Mesothelial cell of epicardium (in vitro differentiated cells): ENCODE results near the gene DNAJC5G. TPM values are rescaled to one million over a fixed set of nuclear protein-coding genes. Genes with fewer than 3 reads are reported as not detected.

ENCODE experiments used
- DNase-seq, 2 experiments: peaks; one replicate each; pipeline ENCODE4 v3.0.0; 2021; ENCODE audit warnings: low spot score in 2 of 2; ENCODE audit not compliant: unreplicated experiment in 2 of 2
- H3K27ac Mint-ChIP-seq: 2 replicates; pipeline ENCODE4 v1.8.0; 2021; ENCODE audit warnings: mixed read lengths
- H3K27me3 Mint-ChIP-seq: 2 replicates; pipeline ENCODE4 v1.8.0; 2021; ENCODE audit warnings: low read depth, mixed read lengths
- H3K36me3 Mint-ChIP-seq: 2 replicates; pipeline ENCODE4 v1.8.0; 2021; ENCODE audit warnings: mixed read lengths
- H3K4me1 Mint-ChIP-seq: 2 replicates; pipeline ENCODE4 v1.8.0; 2021; ENCODE audit warnings: mixed read lengths
- H3K4me3 Mint-ChIP-seq: 2 replicates; pipeline ENCODE4 v1.8.0; 2021; ENCODE audit warnings: mild to moderate bottlenecking, moderate library complexity, mixed read lengths
- H3K9me3 Mint-ChIP-seq: 2 replicates; pipeline ENCODE4 v1.8.0; 2021; ENCODE audit warnings: mixed read lengths
- CTCF ChIP-seq: fragments of 200-600 bp; sonication (generic); IDR thresholded peaks from one replicate; pipeline ENCODE4 v1.5.0; 2021; ENCODE audit warnings: antibody characterized with exemption; ENCODE audit not compliant: unreplicated experiment
- total RNA-seq: library from RNA; stranded (reverse); gene quantifications from 3 replicates; pipeline ENCODE4 v1.2.1, GENCODE V29; 2021

DNAJC5G gene
- total RNA-seq, 1 donor from 2014 or later: 0.18 TPM

GRCh38 chr2:27247893-27248292, 27.3 kb upstream of the DNAJC5G start:
- no peaks in the 10 kb centered on the region for H3K9me3 Mint-ChIP-seq

GRCh38 chr2:27249159-27249890, 25.9 kb upstream of the DNAJC5G start:
- Mint-ChIP-seq H3K36me3 (peaks cover 1% of the 10 kb centered on the region), H3K27ac (peak overlapping the region; percentile 28), H3K27me3 (peaks cover 22% of the 10 kb centered on the region), H3K9me3 (no peaks in the 10 kb centered on the region), H3K4me3 (no peak overlapping the region), H3K4me1 (peaks cover 7% of the 10 kb centered on the region)
- no peak for DNase-seq
- no peak for TF ChIP-seq CTCF

More at GRCh38 chr2:27247893-27248292, 27.3 kb upstream of the DNAJC5G start:
- DNase-seq: no peak
- H3K36me3 Mint-ChIP-seq: peaks cover 3% of the 10 kb centered on the region
- H3K4me3 Mint-ChIP-seq: no peak overlapping the region
- no peak for TF ChIP-seq CTCF
- no peak overlapping the region for H3K27ac Mint-ChIP-seq
- H3K4me1 Mint-ChIP-seq: peaks cover 7% of the 10 kb centered on the region
- H3K27me3 Mint-ChIP-seq: peaks cover 19% of the 10 kb centered on the region

- TF ChIP-seq CTCF: peak; percentile 38
- no peak overlapping the region for H3K27ac Mint-ChIP-seq
- no peaks in the 10 kb centered on the region for H3K9me3 Mint-ChIP-seq
- H3K27me3 Mint-ChIP-seq: peaks cover 29% of the 10 kb centered on the region
- no peaks in the 10 kb centered on the region for H3K36me3 Mint-ChIP-seq
- peaks cover 7% of the 10 kb centered on the region for H3K4me1 Mint-ChIP-seq
- no peak overlapping the region for H3K4me3 Mint-ChIP-seq
- peak in 1 of 2 experiments; percentile 70 for DNase-seq
These were observed 25.2 kb upstream of the DNAJC5G start for GRCh38 chr2:27249891-27250651.

- peaks cover 35% of the 10 kb centered on the region for H3K27me3 Mint-ChIP-seq
- no peak overlapping the region for H3K4me3 Mint-ChIP-seq
- DNase-seq: no peak
- peaks cover 7% of the 10 kb centered on the region for H3K4me1 Mint-ChIP-seq
- no peak overlapping the region for H3K27ac Mint-ChIP-seq
- no peak for TF ChIP-seq CTCF
- no peaks in the 10 kb centered on the region for H3K36me3 Mint-ChIP-seq
- H3K9me3 Mint-ChIP-seq: no peaks in the 10 kb centered on the region
These were observed 24.4 kb upstream of the DNAJC5G start for GRCh38 chr2:27250652-27251379.

- no peak for DNase-seq
- no peaks in the 10 kb centered on the region for H3K9me3 Mint-ChIP-seq
- H3K36me3 Mint-ChIP-seq: no peaks in the 10 kb centered on the region
- peaks cover 45% of the 10 kb centered on the region for H3K27me3 Mint-ChIP-seq
- TF ChIP-seq CTCF: no peak
- H3K27ac Mint-ChIP-seq: no peak overlapping the region
- peaks cover 7% of the 10 kb centered on the region for H3K4me1 Mint-ChIP-seq
- no peak overlapping the region for H3K4me3 Mint-ChIP-seq
These were observed 23.5 kb upstream of the DNAJC5G start for GRCh38 chr2:27251766-27252165.
